Activated CD4-positive, alpha-beta T cell treated with anti-CD3 and anti-CD28 coated beads for 36 hours (primary cell): ENCODE data around the gene EHD2. TPM values are rescaled to one million over a fixed set of nuclear protein-coding genes. Genes with fewer than 3 reads are reported as not detected.

Experiments used
- ATAC-seq: fragments of 200-7000 bp; cut with Tn5 transposase; one replicate; pipeline ENCODE4 v1.10.0; 2021; ENCODE audit warnings: mild to moderate bottlenecking, moderate library complexity
- CTCF ChIA-PET: fragments of 350-600 bp; sonication (Branson Sonifier 250); formaldehyde crosslinking; loops from one replicate; lab custom pipeline; 2021; ENCODE audit warnings: antibody characterized with exemption; lab: Charles Lee
- POLR2A ChIA-PET: fragments of 350-600 bp; sonication (Branson Sonifier 250); formaldehyde crosslinking; loops from one replicate; lab custom pipeline; 2021; ENCODE audit warnings: antibody characterized with exemption, inconsistent platforms; lab: Charles Lee
- DNase-seq: peaks from one replicate; pipeline ENCODE4 v3.0.0-alpha.2; 2020
- H3K27ac Mint-ChIP-seq: one replicate; pipeline ENCODE4 v1.8.0; 2021; ENCODE audit warnings: mixed read lengths
- H3K27me3 Mint-ChIP-seq: one replicate; pipeline ENCODE4 v1.8.0; 2021; ENCODE audit warnings: mixed read lengths
- H3K36me3 Mint-ChIP-seq: one replicate; pipeline ENCODE4 v1.8.0; 2021; ENCODE audit warnings: low read depth, mixed read lengths
- H3K4me1 Mint-ChIP-seq: one replicate; pipeline ENCODE4 v1.8.0; 2021; ENCODE audit warnings: mixed read lengths
- H3K4me3 Mint-ChIP-seq: one replicate; pipeline ENCODE4 v1.8.0; 2021; ENCODE audit warnings: mild to moderate bottlenecking, moderate library complexity, mixed read lengths
- H3K9me3 Mint-ChIP-seq: one replicate; pipeline ENCODE4 v1.8.0; 2021; ENCODE audit warnings: low read depth, mixed read lengths
- intact Hi-C, 2 experiments: fragments of 100-400 bp; cut with DNase I in 1 of 2; cut with micrococcal nuclease in 1 of 2; formaldehyde crosslinking; loops; one replicate each; pipeline versions ENCODE4 v1.14.2 to v1.15.1; 2022 to 2024; cut with DNase I, micrococcal nuclease
- total RNA-seq, 2 experiments: library from RNA; stranded (reverse); gene quantifications; one replicate each; pipeline ENCODE4 v1.2.3, GENCODE V29; 2021

EHD2 gene
- total RNA-seq, 2 experiments from 2014 or later, result 1.6 to 2.5 TPM

GRCh38 chr19:47679251-47679900, 33.8 kb upstream of the EHD2 start:
- no peak for DNase-seq
- no peak overlapping the region for H3K4me3 Mint-ChIP-seq
- H3K4me1 Mint-ChIP-seq, result no peaks in the 10 kb centered on the region
- ATAC-seq, result no peak
- POLR2A ChIA-PET, result no interaction called here
- no peaks in the 10 kb centered on the region for H3K27me3 Mint-ChIP-seq
- H3K9me3 Mint-ChIP-seq, result no peaks in the 10 kb centered on the region
- peaks cover 13% of the 10 kb centered on the region for H3K36me3 Mint-ChIP-seq
- intact Hi-C loops, result no loop called here
- no peak overlapping the region for H3K27ac Mint-ChIP-seq
- CTCF ChIA-PET, result no interaction called here

GRCh38 chr19:47679922-47680857, 33.0 kb upstream of the EHD2 start:
- no peaks in the 10 kb centered on the region for H3K27me3 Mint-ChIP-seq
- H3K9me3 Mint-ChIP-seq, result no peaks in the 10 kb centered on the region
- no peaks in the 10 kb centered on the region for H3K4me1 Mint-ChIP-seq
- POLR2A ChIA-PET, result no interaction called here
- CTCF ChIA-PET, result no interaction called here
- no peak for DNase-seq
- H3K36me3 Mint-ChIP-seq, result peaks cover 14% of the 10 kb centered on the region
- H3K4me3 Mint-ChIP-seq, result no peak overlapping the region
- intact Hi-C loops, result no loop called here
- no peak overlapping the region for H3K27ac Mint-ChIP-seq
- ATAC-seq, result no peak

GRCh38 chr19:47680858-47681332, 32.3 kb upstream of the EHD2 start:
- H3K27ac Mint-ChIP-seq, result no peak overlapping the region
- ChIA-PET CTCF (no interaction called here), POLR2A (no interaction called here)
- ATAC-seq, result no peak
- H3K4me1 Mint-ChIP-seq, result no peaks in the 10 kb centered on the region
- no peak for DNase-seq
- intact Hi-C loops, result no loop called here
- no peaks in the 10 kb centered on the region for H3K9me3 Mint-ChIP-seq
- no peaks in the 10 kb centered on the region for H3K27me3 Mint-ChIP-seq
- H3K36me3 Mint-ChIP-seq, result peaks cover 15% of the 10 kb centered on the region
- H3K4me3 Mint-ChIP-seq, result no peak overlapping the region

GRCh38 chr19:47681388-47681787, 31.8 kb upstream of the EHD2 start:
- H3K4me3 Mint-ChIP-seq, result no peak overlapping the region
- ChIA-PET POLR2A (no interaction called here), CTCF (no interaction called here)
- H3K27ac Mint-ChIP-seq, result no peak overlapping the region
- no peaks in the 10 kb centered on the region for H3K9me3 Mint-ChIP-seq
- peaks cover 15% of the 10 kb centered on the region for H3K36me3 Mint-ChIP-seq
- no peaks in the 10 kb centered on the region for H3K4me1 Mint-ChIP-seq
- no peak for DNase-seq
- intact Hi-C loops, result no loop called here
- ATAC-seq, result no peak
- H3K27me3 Mint-ChIP-seq, result no peaks in the 10 kb centered on the region

- ChIA-PET CTCF (no interaction called here), POLR2A (no interaction called here)
- Mint-ChIP-seq H3K9me3 (no peaks in the 10 kb centered on the region), H3K4me3 (no peak overlapping the region), H3K27ac (no peak overlapping the region), H3K27me3 (no peaks in the 10 kb centered on the region), H3K36me3 (peaks cover 15% of the 10 kb centered on the region), H3K4me1 (no peaks in the 10 kb centered on the region)
- DNase-seq (no peak), ATAC-seq (no peak)
- intact Hi-C loops, result no loop called here
These were observed 31.3 kb upstream of the EHD2 start for GRCh38 chr19:47681936-47682335.

- ATAC-seq (no peak), DNase-seq (no peak)
- no peak overlapping the region for H3K4me3 Mint-ChIP-seq
- no peak overlapping the region for H3K27ac Mint-ChIP-seq
- H3K9me3 Mint-ChIP-seq, result no peaks in the 10 kb centered on the region
- peaks cover 12% of the 10 kb centered on the region for H3K36me3 Mint-ChIP-seq
- ChIA-PET CTCF (no interaction called here), POLR2A (interaction anchor here (0.7 kb wide), 1 partner anchor 1424 kb away, joined by 3 read pairs; no protein-coding TSS in a partner anchor)
- intact Hi-C loops, result no loop called here
- H3K27me3 Mint-ChIP-seq, result no peaks in the 10 kb centered on the region
- no peaks in the 10 kb centered on the region for H3K4me1 Mint-ChIP-seq
These were observed 30.3 kb upstream of the EHD2 start for GRCh38 chr19:47682939-47683338.

- Mint-ChIP-seq H3K4me1 (no peaks in the 10 kb centered on the region), H3K27ac (no peak overlapping the region), H3K9me3 (no peaks in the 10 kb centered on the region), H3K27me3 (no peaks in the 10 kb centered on the region), H3K36me3 (peaks cover 12% of the 10 kb centered on the region), H3K4me3 (no peak overlapping the region)
- ChIA-PET CTCF (interaction anchor here (0.6 to 1.0 kb wide), 3 partner anchors 20 to 276 kb away, joined by 3 read pairs; partner anchors contain the start of gene EHD2), POLR2A (no interaction called here)
- no peak for DNase-seq
- no peak for ATAC-seq
- intact Hi-C loops, result no loop called here
These were observed 26.4 kb upstream of the EHD2 start for GRCh38 chr19:47686679-47687450.

GRCh38 chr19:47687906-47688305, 25.3 kb upstream of the EHD2 start:
- no peaks in the 10 kb centered on the region for H3K27me3 Mint-ChIP-seq
- H3K27ac Mint-ChIP-seq, result no peak overlapping the region
- peaks cover 11% of the 10 kb centered on the region for H3K36me3 Mint-ChIP-seq
- no peaks in the 10 kb centered on the region for H3K4me1 Mint-ChIP-seq
- no peaks in the 10 kb centered on the region for H3K9me3 Mint-ChIP-seq
- intact Hi-C loops, result no loop called here
- no peak for ATAC-seq
- no peak for DNase-seq
- ChIA-PET POLR2A (no interaction called here), CTCF (interaction anchor here (0.6 to 1.2 kb wide), 4 partner anchors 9 to 190 kb away, joined by 3 to 4 read pairs (median 4); no protein-coding TSS in a partner anchor)
- no peak overlapping the region for H3K4me3 Mint-ChIP-seq

- ATAC-seq (no peak), DNase-seq (no peak)
- intact Hi-C loops, result loop anchor here in 1 of 2 experiments (10.0 kb wide), 1 partner anchor 176 kb away; the partner anchor contains the start of gene NAPA
- Mint-ChIP-seq H3K4me1 (no peaks in the 10 kb centered on the region), H3K9me3 (no peaks in the 10 kb centered on the region), H3K36me3 (peaks cover 9% of the 10 kb centered on the region), H3K27ac (no peak overlapping the region), H3K27me3 (no peaks in the 10 kb centered on the region), H3K4me3 (no peak overlapping the region)
- CTCF ChIA-PET, result interaction anchor here (0.7 to 1.9 kb wide), 3 partner anchors 9 to 16 kb away, joined by 4 to 9 read pairs (median 8); no protein-coding TSS in a partner anchor
- POLR2A ChIA-PET, result interaction anchor here (0.6 kb wide), 1 partner anchor 120 kb away, joined by 4 read pairs; no protein-coding TSS in a partner anchor
These were observed 22.1 kb upstream of the EHD2 start for GRCh38 chr19:47691090-47691489.

- Mint-ChIP-seq H3K27me3 (no peaks in the 10 kb centered on the region), H3K27ac (no peak overlapping the region), H3K4me1 (no peaks in the 10 kb centered on the region), H3K4me3 (no peak overlapping the region), H3K9me3 (no peaks in the 10 kb centered on the region), H3K36me3 (peaks cover 9% of the 10 kb centered on the region)
- POLR2A ChIA-PET, result no interaction called here
- ATAC-seq, result no peak
- CTCF ChIA-PET, result no interaction called here
- intact Hi-C loops, result loop anchor here in 1 of 2 experiments (10.0 kb wide), 1 partner anchor 177 kb away; the partner anchor contains the start of gene NAPA
- DNase-seq, result no peak
These were observed 21.4 kb upstream of the EHD2 start for GRCh38 chr19:47691782-47692181.

- no peak for ATAC-seq
- intact Hi-C loops, result loop anchor here in 1 of 2 experiments (10.0 kb wide), 1 partner anchor 179 kb away; the partner anchor contains the start of gene NAPA
- no peak overlapping the region for H3K27ac Mint-ChIP-seq
- H3K36me3 Mint-ChIP-seq, result peaks cover 11% of the 10 kb centered on the region
- ChIA-PET POLR2A (no interaction called here), CTCF (no interaction called here)
- no peak overlapping the region for H3K4me3 Mint-ChIP-seq
- no peaks in the 10 kb centered on the region for H3K4me1 Mint-ChIP-seq
- no peak for DNase-seq
- no peaks in the 10 kb centered on the region for H3K9me3 Mint-ChIP-seq
- no peaks in the 10 kb centered on the region for H3K27me3 Mint-ChIP-seq
These were observed 19.7 kb upstream of the EHD2 start for GRCh38 chr19:47693489-47693888.
